Breast epithelium (tissue), 3 donors: Measurements from ENCODE around the gene FRY.

Source experiments
- CTCF ChIP-seq, 3 donors: fragments of 450-650 bp; IDR thresholded peaks; one replicate each; pipeline ENCODE4 v1.5.1; 2016 to 2017; ENCODE audit warnings: antibody characterized with exemption in 3 of 3, mild to moderate bottlenecking in 3 of 3, moderate library complexity in 3 of 3
- POLR2A ChIP-seq: fragments of 450-650 bp; IDR thresholded peaks from one replicate; pipeline ENCODE4 v1.6.1; 2016; ENCODE audit warnings: antibody characterized with exemption, mild to moderate bottlenecking, moderate library complexity
- POLR2AphosphoS5 ChIP-seq, 3 donors: sonication (generic); formaldehyde crosslinking; IDR thresholded peaks; one replicate each; pipeline ENCODE4 v1.6.1; 2017; ENCODE audit warnings: antibody characterized with exemption in 3 of 3

GRCh38 chr13:32038343-32038742 is 6.8 kb downstream of the FRY start:
- TF ChIP-seq POLR2A (no peak), CTCF (IDR thresholded peaks at IDR 0.05) (no peak), POLR2AphosphoS5 (IDR thresholded peaks at IDR 0.05) (no peak)
